GM13977 (cell line): Measurements from ENCODE around the gene SVOPL.

Experiments used
- DNase-seq: peaks from one replicate; pipeline ENCODE4 v3.0.0; 2012; ENCODE audit warnings: low spot score
- in situ Hi-C: fragments of 300-500 bp; cut with MboI; formaldehyde crosslinking; loops from one replicate; pipeline ENCODE4 v1.12.0; 2022; ENCODE audit warnings: low sequenced_read_pairs, low pct_unique_long_range_greater_than_20kb, mixed read lengths, inconsistent platforms; ENCODE audit not compliant: unreplicated experiment
- TF ChIP-seq, protein P1 (sequence below): IDR thresholded peaks from 2 replicates; pipeline ENCODE4 v1.5.1; 2012; ENCODE audit warnings: mild to moderate bottlenecking, control low read depth; ENCODE audit not compliant: insufficient read depth; ENCODE audit errors: extremely low read depth, missing control alignments

Gene SVOPL

DNA sequence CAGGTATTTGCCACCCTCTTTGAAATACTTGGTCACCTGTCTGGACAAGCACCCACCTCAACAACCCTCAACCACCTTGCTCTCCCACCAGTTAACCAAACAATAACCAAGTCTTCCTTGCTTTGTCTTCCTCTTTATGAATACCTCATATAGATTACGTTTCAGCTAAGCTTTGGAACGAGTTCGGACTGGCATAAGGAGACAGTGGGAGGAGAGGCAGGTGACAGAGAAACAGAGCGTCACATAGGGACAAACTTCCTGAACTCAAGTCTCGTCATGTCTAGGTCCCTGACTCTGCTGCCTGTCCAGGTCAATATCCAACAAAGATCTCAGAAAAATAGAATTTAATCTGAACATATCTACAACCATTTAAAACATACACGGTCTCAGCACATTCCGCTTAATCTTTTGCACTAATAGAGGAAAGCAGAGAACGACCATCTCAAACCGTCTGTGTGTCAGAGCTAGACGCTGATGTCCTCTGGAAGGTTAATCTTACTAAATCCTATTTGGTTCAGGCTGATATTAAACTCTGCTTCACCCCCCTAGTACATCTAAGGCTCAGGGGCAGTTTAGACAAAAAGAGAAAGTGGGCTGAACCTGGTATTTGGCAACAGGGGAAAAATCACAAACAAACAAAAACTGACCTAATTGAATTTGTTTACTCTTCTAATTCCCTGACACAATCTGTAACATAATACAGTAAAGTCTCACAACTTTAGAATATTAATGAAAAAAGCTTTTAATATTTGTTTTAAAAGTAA lies 26.4 kb upstream of the SVOPL start:
- in situ Hi-C loops: loop anchor here (25.0 kb wide), 4 partner anchors 265 to 1115 kb away; partner anchors contain the start of gene TRIM24
- no peak for DNase-seq
- TF ChIP-seq, protein P1, sequence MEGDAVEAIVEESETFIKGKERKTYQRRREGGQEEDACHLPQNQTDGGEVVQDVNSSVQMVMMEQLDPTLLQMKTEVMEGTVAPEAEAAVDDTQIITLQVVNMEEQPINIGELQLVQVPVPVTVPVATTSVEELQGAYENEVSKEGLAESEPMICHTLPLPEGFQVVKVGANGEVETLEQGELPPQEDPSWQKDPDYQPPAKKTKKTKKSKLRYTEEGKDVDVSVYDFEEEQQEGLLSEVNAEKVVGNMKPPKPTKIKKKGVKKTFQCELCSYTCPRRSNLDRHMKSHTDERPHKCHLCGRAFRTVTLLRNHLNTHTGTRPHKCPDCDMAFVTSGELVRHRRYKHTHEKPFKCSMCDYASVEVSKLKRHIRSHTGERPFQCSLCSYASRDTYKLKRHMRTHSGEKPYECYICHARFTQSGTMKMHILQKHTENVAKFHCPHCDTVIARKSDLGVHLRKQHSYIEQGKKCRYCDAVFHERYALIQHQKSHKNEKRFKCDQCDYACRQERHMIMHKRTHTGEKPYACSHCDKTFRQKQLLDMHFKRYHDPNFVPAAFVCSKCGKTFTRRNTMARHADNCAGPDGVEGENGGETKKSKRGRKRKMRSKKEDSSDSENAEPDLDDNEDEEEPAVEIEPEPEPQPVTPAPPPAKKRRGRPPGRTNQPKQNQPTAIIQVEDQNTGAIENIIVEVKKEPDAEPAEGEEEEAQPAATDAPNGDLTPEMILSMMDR: no peak

DNA sequence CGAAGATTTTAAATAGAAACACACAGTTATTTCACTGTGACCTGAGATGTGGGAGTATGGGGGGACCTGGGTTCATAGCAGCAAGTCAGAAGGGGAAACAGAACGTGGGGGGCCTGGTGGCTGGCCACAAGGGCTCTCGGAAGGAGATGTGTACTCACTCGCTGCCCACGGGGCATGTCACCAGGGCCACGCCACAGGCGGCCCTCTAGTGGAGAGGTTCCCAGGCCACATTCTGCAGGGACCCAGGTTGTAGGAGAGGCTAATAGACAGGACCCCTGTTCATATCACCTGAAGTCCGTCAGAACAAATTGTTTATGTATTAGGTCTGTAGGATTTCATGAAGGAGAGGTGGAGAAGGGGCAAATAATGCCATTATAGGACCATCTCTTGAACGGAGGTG lies 25.1 kb upstream of the SVOPL start:
- DNase-seq: no peak
- in situ Hi-C loops: loop anchor here (25.0 kb wide), 4 partner anchors 264 to 1114 kb away; partner anchors contain the start of gene TRIM24
- TF ChIP-seq, protein P1: peak; percentile 7

DNA sequence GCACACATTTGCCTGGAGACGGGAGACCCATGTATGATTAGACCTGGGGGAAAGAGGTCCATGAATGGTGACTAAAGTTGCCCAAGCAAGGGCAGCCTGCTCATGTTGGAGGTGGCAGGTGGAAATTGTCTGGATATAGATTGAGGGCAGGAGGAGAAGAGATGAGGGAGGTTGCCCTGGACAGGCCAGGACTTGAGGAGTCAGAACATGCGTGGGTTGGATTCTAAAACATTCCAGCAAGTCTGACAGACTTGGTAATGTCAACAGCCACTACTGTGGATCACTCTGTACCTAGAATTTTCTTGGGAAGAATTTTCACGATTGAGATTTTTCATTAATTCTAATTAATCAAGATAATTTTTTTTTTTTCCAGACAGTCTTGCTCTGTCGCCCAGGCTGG lies 19.1 kb upstream of the SVOPL start:
- TF ChIP-seq, protein P1: no peak
- DNase-seq: no peak
- in situ Hi-C loops: no loop called here

DNA sequence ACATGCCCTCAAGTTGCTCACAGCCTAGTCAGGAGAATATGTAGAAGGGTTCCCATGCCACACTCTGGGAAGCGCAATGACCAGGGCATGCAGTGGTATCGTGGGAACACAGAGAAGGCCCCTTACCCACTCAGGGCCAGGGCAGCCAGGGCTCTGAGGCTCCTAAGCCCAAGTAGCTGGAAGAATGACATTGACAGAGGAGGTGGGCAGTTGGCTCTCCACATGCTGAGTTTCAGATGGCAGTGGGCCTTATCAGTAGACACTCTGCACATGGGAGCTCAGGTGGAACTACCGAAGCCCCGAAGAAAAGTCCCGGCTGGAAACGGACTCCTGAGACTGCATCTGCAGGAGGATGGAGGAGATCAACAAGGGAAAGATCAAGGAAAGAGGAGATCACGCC lies 15.7 kb upstream of the SVOPL start:
- TF ChIP-seq, protein P1: no peak
- in situ Hi-C loops: no loop called here
- DNase-seq: no peak

DNA sequence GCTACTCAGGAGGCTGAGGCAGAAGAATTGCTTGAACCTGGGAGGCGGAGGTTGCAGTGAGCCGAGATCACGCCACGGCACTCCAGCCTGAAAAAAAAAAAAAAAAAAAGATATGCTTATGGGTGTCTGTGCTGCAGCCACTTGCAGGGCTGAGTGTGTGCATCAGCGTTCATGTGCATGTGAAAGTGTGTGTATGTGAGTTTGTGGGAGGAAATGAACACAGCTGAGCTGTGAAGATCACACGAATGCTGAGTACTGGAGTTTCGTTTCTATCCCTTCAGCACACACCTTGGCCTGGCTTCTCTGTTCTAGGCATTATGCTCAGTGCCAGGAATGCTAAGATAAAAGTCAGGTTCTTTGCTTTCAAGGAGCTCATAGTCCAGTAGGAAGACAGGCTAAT lies 12.0 kb upstream of the SVOPL start:
- TF ChIP-seq, protein P1: no peak
- DNase-seq: no peak
- in situ Hi-C loops: no loop called here

DNA sequence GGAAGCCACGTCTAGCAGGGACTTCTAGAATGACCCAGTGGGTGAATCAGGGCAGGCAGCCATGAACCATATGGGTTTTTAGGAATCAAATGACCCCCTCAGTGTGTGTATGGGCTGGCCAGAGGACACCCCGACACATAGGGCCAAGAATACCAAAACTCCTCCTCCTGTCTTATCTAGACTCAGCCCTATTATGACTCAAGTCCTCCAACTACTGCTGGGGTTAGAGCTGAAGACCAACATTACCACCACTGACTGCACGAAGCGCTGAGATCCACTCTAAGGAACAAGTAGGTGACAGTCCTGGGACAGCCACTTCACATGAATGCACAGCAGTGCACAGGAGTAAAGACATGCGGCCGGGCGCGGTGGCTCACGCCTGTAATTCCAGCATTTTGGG lies 11.5 kb upstream of the SVOPL start:
- TF ChIP-seq, protein P1: no peak
- in situ Hi-C loops: no loop called here
- DNase-seq: no peak
